IMR-90 (cell line): Measurements from ENCODE around the gene ELP4.

Experiments
- BHLHE40 ChIP-seq: fragments of 150-350 bp; IDR thresholded peaks from 2 replicates; pipeline ENCODE4 v1.6.1; 2016; ENCODE audit warnings: mild to moderate bottlenecking, low read depth, low read length
- CHD1 ChIP-seq: IDR thresholded peaks from 2 replicates; pipeline ENCODE4 v1.6.1; 2012; ENCODE audit warnings: low read depth, low read length, improper control_type of control experiment
- MXI1 ChIP-seq: IDR thresholded peaks from 2 replicates; pipeline ENCODE4 v1.6.1; 2012; ENCODE audit warnings: low read depth, mild to moderate bottlenecking, low read length, moderate library complexity, borderline replicate concordance
- NFE2L2 ChIP-seq: fragments of 150-350 bp; IDR thresholded peaks from 2 replicates; pipeline ENCODE4 v1.6.1; 2016; ENCODE audit warnings: low read depth, mild to moderate bottlenecking, low read length
- POLR2A ChIP-seq: IDR thresholded peaks from 2 replicates; pipeline ENCODE4 v1.6.1; 2012; ENCODE audit warnings: mild to moderate bottlenecking, low read depth, low read length
- RFX5 ChIP-seq: IDR thresholded peaks from 2 replicates; pipeline ENCODE4 v1.8.0; 2012; ENCODE audit warnings: low read depth, mild to moderate bottlenecking, low read length, moderate library complexity
- SMC3 ChIP-seq: fragments of 150-350 bp; IDR thresholded peaks from 2 replicates; pipeline ENCODE4 v1.6.1; 2016; ENCODE audit warnings: low read depth, mild to moderate bottlenecking, antibody characterized with exemption, low read length, moderate library complexity
- USF2 ChIP-seq: fragments of 150-350 bp; IDR thresholded peaks from 2 replicates; pipeline ENCODE4 v1.6.1; 2017; ENCODE audit warnings: mild to moderate bottlenecking, antibody characterized with exemption, low read length, low read depth
- TF ChIP-seq, protein P1 (sequence below): conservative IDR thresholded peaks from 2 replicates; pipeline ENCODE4 v1.5.1; 2012; ENCODE audit warnings: mild to moderate bottlenecking, low read depth, low read length, improper control_type of control experiment

- TF ChIP-seq USF2, result no peak
- no peak for TF ChIP-seq POLR2A
- TF ChIP-seq, protein P1, sequence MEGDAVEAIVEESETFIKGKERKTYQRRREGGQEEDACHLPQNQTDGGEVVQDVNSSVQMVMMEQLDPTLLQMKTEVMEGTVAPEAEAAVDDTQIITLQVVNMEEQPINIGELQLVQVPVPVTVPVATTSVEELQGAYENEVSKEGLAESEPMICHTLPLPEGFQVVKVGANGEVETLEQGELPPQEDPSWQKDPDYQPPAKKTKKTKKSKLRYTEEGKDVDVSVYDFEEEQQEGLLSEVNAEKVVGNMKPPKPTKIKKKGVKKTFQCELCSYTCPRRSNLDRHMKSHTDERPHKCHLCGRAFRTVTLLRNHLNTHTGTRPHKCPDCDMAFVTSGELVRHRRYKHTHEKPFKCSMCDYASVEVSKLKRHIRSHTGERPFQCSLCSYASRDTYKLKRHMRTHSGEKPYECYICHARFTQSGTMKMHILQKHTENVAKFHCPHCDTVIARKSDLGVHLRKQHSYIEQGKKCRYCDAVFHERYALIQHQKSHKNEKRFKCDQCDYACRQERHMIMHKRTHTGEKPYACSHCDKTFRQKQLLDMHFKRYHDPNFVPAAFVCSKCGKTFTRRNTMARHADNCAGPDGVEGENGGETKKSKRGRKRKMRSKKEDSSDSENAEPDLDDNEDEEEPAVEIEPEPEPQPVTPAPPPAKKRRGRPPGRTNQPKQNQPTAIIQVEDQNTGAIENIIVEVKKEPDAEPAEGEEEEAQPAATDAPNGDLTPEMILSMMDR, result no peak
- no peak for TF ChIP-seq BHLHE40
- no peak for TF ChIP-seq MXI1
- no peak for TF ChIP-seq NFE2L2
- TF ChIP-seq RFX5, result no peak
- no peak for TF ChIP-seq CHD1
- no peak for TF ChIP-seq SMC3
Measured at GRCh38 chr11:31822927-31823643, 313.5 kb downstream of the ELP4 start.
